ENCODE measurements around the gene GCC2.
"Not testable (repeated sequence)": the region's sequence is repeated elsewhere in the genome, so short reads cannot be mapped to it uniquely, and the experiment has no call there.

The GCC2 gene

DNA sequence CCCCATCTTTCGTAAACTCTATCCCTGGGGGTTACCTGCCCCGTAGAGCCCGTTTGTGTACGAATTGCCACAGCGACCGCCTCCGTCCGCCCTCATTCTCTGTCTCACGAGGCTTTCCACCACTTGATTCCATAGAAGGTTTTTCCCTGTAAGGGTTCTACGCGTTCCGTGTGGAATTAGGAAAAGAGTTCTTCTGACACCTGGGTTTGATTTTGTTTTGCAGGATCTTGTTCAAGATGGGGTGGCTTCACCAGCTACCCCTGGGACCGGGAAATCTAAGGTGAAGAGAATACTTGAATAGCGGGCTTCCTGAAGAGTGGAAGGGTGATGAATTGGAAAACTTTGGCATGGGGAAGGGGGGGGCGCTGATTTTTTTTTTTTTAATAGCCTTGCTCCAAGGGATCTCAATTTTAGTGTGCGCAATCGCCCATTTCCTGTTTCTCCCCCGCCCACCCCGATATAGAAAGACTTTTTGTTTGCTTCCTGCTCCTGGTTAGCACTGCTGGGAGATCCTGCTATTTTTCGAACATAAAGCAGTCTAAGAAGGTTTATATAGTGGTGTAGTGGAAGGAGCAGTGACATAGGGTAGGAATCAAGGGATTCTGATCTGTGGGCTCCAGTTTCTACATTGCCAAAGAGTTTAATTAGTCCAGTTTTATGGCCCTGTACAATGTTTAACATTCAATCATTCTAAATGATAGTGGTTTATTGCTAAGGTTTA lies 564 bp downstream of the GCC2 start:
- peak overlapping the region; percentile 57 for H3K4me3 ChIP-seq (ENCODE audit: low read length)
- H3K27me3 ChIP-seq (ENCODE audit: control insufficient read depth, insufficient read depth, low read length) = no peaks in the 10 kb centered on the region
- H3K36me3 ChIP-seq (ENCODE audit: control insufficient read depth, insufficient read depth, low read length) = no peaks in the 10 kb centered on the region
- H3K4me1 ChIP-seq (ENCODE audit: control insufficient read depth, insufficient read depth, low read length) = peaks cover 15% of the 10 kb centered on the region
- H3K9ac ChIP-seq (ENCODE audit: low read length) = peak overlapping the region; percentile 85
- no peaks in the 10 kb centered on the region for H3K9me3 ChIP-seq (ENCODE audit: control insufficient read depth, low read length)

- Histone ChIP-seq H3K9ac (ENCODE audit: low read length) (no peak overlapping the region), H3K36me3 (ENCODE audit: control insufficient read depth, insufficient read depth, low read length) (no peaks in the 10 kb centered on the region), H3K4me3 (ENCODE audit: low read length) (no peak overlapping the region), H3K27me3 (ENCODE audit: control insufficient read depth, insufficient read depth, low read length) (no peaks in the 10 kb centered on the region), H3K9me3 (ENCODE audit: control insufficient read depth, low read length) (no peaks in the 10 kb centered on the region), H3K4me1 (ENCODE audit: control insufficient read depth, insufficient read depth, low read length) (peaks cover 15% of the 10 kb centered on the region)
These were observed 1.9 kb downstream of the GCC2 start for GRCh38 chr2:108450863-108451262.

DNA sequence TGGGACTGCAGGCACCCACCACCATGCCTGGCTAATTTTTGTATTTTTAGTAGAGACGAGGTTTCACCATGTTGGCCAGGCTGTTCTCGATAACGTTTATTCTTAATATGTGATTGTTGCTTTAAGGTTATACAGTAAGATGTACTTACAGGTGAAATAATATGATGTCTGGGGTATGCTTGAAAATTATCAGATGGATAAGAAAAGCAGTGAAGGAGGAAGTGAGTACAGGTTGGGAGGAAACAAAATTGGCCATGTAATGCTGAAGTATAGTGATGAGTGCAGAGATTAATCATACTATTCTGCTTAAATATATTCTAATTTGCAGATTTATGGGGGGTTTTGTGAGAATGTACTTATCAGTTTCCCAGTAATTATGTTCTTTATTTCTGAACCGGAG lies 3.0 kb downstream of the GCC2 start:
- Histone ChIP-seq H3K36me3 (ENCODE audit: control insufficient read depth, insufficient read depth, low read length) (no peaks in the 10 kb centered on the region), H3K27me3 (ENCODE audit: control insufficient read depth, insufficient read depth, low read length) (no peaks in the 10 kb centered on the region), H3K4me3 (ENCODE audit: low read length) (no peak overlapping the region), H3K4me1 (ENCODE audit: control insufficient read depth, insufficient read depth, low read length) (peaks cover 15% of the 10 kb centered on the region), H3K9me3 (ENCODE audit: control insufficient read depth, low read length) (no peaks in the 10 kb centered on the region), H3K9ac (ENCODE audit: low read length) (no peak overlapping the region)

- not testable (repeated sequence) for H3K9ac ChIP-seq (ENCODE audit: low read length); H3K36me3 ChIP-seq (ENCODE audit: control insufficient read depth, insufficient read depth, low read length); H3K27me3 ChIP-seq (ENCODE audit: control insufficient read depth, insufficient read depth, low read length); H3K9me3 ChIP-seq (ENCODE audit: control insufficient read depth, low read length); H3K4me3 ChIP-seq (ENCODE audit: low read length)
- peaks cover 15% of the 10 kb centered on the region for H3K4me1 ChIP-seq (ENCODE audit: control insufficient read depth, insufficient read depth, low read length)
These were observed 4.5 kb downstream of the GCC2 start for GRCh38 chr2:108453530-108453929.

GRCh38 chr2:108454440-108454839 lies 5.4 kb downstream of the GCC2 start:
- Histone ChIP-seq H3K27me3 (ENCODE audit: control insufficient read depth, insufficient read depth, low read length) (no peaks in the 10 kb centered on the region), H3K36me3 (ENCODE audit: control insufficient read depth, insufficient read depth, low read length) (no peaks in the 10 kb centered on the region)

DNA sequence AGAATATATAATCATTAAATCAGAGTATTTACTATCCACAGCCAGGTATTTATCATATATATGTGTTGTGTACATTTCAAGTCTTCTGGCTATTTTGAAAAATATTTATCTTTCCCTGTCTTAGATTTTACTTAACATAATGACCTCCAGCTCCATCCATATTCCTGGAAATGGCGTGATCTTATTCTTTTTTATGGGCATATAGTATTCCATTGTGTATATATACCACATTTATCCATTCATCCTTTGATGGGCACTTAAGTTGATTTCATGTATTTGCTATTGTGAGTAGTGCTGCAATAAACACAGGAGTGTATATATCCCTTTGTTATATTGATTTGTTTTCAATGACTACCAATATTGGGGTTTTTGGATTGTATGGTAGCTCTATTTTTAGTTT lies 6.6 kb downstream of the GCC2 start:
- no peak overlapping the region for H3K9ac ChIP-seq (ENCODE audit: low read length)
- peaks cover 7% of the 10 kb centered on the region for H3K4me1 ChIP-seq (ENCODE audit: control insufficient read depth, insufficient read depth, low read length)
- H3K4me3 ChIP-seq (ENCODE audit: low read length) = no peak overlapping the region
- no peaks in the 10 kb centered on the region for H3K27me3 ChIP-seq (ENCODE audit: control insufficient read depth, insufficient read depth, low read length)
- H3K36me3 ChIP-seq (ENCODE audit: control insufficient read depth, insufficient read depth, low read length) = no peaks in the 10 kb centered on the region
- H3K9me3 ChIP-seq (ENCODE audit: control insufficient read depth, low read length) = no peaks in the 10 kb centered on the region

More at GRCh38 chr2:108454440-108454839, 5.4 kb downstream of the GCC2 start:
- Histone ChIP-seq H3K9ac (ENCODE audit: low read length) (no peak overlapping the region), H3K4me3 (ENCODE audit: low read length) (no peak overlapping the region), H3K4me1 (ENCODE audit: control insufficient read depth, insufficient read depth, low read length) (peaks cover 15% of the 10 kb centered on the region), H3K9me3 (ENCODE audit: control insufficient read depth, low read length) (no peaks in the 10 kb centered on the region)

DNA sequence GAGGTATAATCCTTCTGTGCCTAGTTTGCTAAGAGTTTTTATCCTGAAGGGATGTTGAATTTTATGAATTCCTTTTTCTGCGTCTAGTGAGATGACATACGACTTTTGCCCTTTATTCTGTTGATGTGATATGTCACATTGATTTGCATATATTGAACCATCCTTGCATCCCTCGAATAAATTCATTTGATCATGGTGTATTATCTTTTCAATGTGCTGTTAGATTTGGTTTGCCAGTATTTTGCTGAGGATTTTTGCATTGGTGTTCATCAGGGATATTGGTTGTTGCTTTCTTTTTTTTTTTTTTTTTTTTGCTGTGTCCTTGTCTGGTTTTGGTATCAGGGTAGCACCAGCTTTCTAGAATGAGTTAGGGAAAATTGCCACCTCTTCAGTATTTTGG lies 9.1 kb downstream of the GCC2 start:
- H3K36me3 ChIP-seq (ENCODE audit: control insufficient read depth, insufficient read depth, low read length) = no peaks in the 10 kb centered on the region
- no peaks in the 10 kb centered on the region for H3K4me1 ChIP-seq (ENCODE audit: control insufficient read depth, insufficient read depth, low read length)
- H3K4me3 ChIP-seq (ENCODE audit: low read length) = no peak overlapping the region
- no peaks in the 10 kb centered on the region for H3K9me3 ChIP-seq (ENCODE audit: control insufficient read depth, low read length)
- H3K27me3 ChIP-seq (ENCODE audit: control insufficient read depth, insufficient read depth, low read length) = no peaks in the 10 kb centered on the region
- H3K9ac ChIP-seq (ENCODE audit: low read length) = no peak overlapping the region

GRCh38 chr2:108459441-108459840 lies 10.4 kb downstream of the GCC2 start:
- Histone ChIP-seq H3K36me3 (ENCODE audit: control insufficient read depth, insufficient read depth, low read length) (peaks cover 6% of the 10 kb centered on the region), H3K9me3 (ENCODE audit: control insufficient read depth, low read length) (no peaks in the 10 kb centered on the region), H3K4me3 (ENCODE audit: low read length) (no peak overlapping the region), H3K4me1 (ENCODE audit: control insufficient read depth, insufficient read depth, low read length) (no peaks in the 10 kb centered on the region), H3K9ac (ENCODE audit: low read length) (no peak overlapping the region), H3K27me3 (ENCODE audit: control insufficient read depth, insufficient read depth, low read length) (no peaks in the 10 kb centered on the region)

GRCh38 chr2:108460345-108461037 lies 11.5 kb downstream of the GCC2 start:
- H3K4me3 ChIP-seq (ENCODE audit: low read length) = no peak overlapping the region
- no peaks in the 10 kb centered on the region for H3K27me3 ChIP-seq (ENCODE audit: control insufficient read depth, insufficient read depth, low read length)
- no peak overlapping the region for H3K9ac ChIP-seq (ENCODE audit: low read length)
- peaks cover 12% of the 10 kb centered on the region for H3K36me3 ChIP-seq (ENCODE audit: control insufficient read depth, insufficient read depth, low read length)
- no peaks in the 10 kb centered on the region for H3K9me3 ChIP-seq (ENCODE audit: control insufficient read depth, low read length)
- no peaks in the 10 kb centered on the region for H3K4me1 ChIP-seq (ENCODE audit: control insufficient read depth, insufficient read depth, low read length)

DNA sequence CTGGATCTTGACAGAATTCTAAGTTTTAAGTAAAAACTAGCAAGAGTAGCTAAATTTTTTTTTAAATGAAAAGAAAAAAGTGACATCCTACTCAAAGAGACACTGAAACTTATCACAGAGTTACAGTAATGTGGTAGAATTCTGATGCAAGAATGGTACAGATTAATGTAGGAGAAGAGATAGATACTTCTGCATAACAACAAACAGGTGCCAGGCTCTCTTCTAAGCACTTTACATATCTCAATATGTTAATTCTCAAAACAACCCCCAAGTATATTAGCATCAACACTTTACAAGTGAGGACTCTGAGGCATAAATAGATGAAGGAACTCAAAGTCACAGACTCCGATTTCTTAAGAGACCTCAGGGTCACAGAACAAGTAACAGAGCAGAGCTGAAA lies 28.1 kb downstream of the GCC2 start:
- H3K9ac ChIP-seq (ENCODE audit: low read length) = no peak overlapping the region
- no peaks in the 10 kb centered on the region for H3K4me1 ChIP-seq (ENCODE audit: control insufficient read depth, insufficient read depth, low read length)
- no peaks in the 10 kb centered on the region for H3K36me3 ChIP-seq (ENCODE audit: control insufficient read depth, insufficient read depth, low read length)
- no peaks in the 10 kb centered on the region for H3K9me3 ChIP-seq (ENCODE audit: control insufficient read depth, low read length)
- no peaks in the 10 kb centered on the region for H3K27me3 ChIP-seq (ENCODE audit: control insufficient read depth, insufficient read depth, low read length)
- no peak overlapping the region for H3K4me3 ChIP-seq (ENCODE audit: low read length)

DNA sequence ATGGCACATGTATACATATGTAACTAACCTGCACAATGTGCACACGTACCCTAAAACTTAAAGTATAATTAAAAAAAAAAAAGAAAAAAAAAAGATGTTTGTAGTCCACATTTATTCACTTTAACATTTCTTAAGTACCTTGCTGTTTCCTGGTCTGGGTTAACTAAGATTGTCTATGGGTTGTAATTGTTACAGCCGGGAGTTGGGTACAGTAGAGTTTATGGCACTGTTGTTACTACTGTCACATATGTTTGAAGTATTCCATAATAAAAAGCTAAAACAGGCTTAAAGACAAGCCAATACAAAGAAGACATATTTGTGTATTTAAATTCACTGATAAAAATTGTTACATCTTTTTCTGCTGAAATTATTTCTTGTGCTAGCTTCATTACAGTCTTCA lies 36.2 kb downstream of the GCC2 start:
- Histone ChIP-seq H3K9me3 (ENCODE audit: control insufficient read depth, low read length) (no peaks in the 10 kb centered on the region), H3K36me3 (ENCODE audit: control insufficient read depth, insufficient read depth, low read length) (no peaks in the 10 kb centered on the region), H3K9ac (ENCODE audit: low read length) (no peak overlapping the region), H3K4me1 (ENCODE audit: control insufficient read depth, insufficient read depth, low read length) (no peaks in the 10 kb centered on the region), H3K27me3 (ENCODE audit: control insufficient read depth, insufficient read depth, low read length) (no peaks in the 10 kb centered on the region), H3K4me3 (ENCODE audit: low read length) (no peak overlapping the region)

DNA sequence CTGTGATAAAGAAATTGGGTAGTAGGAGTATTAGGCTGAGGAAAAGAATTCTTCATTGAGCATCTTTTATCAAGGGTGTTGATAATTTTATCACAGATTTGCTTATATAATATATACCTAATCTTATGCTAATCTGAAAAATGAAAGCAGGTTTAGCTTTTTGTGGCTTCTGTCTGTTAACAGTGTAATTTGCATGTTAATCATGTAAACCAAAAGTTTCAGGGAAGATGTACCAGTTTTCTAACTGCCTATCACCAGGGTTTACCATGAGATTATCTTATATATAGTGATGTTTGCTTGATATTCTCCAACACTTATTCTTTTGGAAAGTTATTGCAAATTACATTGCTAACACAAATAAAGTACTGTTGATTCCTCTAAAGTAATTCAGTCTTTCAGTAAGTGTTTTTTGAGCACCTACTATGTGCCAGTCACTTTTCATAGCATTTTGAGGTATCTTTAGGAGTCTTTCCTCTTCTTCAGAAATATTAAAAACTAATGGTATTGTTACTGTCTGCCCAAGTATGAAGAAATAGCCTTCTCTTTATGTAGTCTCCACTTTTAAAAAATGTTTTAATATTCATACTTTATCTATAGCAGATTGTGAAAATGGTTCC lies 41.6 kb downstream of the GCC2 start:
- H3K36me3 ChIP-seq (ENCODE audit: control insufficient read depth, insufficient read depth, low read length) = peaks cover 4% of the 10 kb centered on the region
- no peak overlapping the region for H3K4me3 ChIP-seq (ENCODE audit: low read length)
- H3K9me3 ChIP-seq (ENCODE audit: control insufficient read depth, low read length) = no peaks in the 10 kb centered on the region
- no peaks in the 10 kb centered on the region for H3K4me1 ChIP-seq (ENCODE audit: control insufficient read depth, insufficient read depth, low read length)
- H3K27me3 ChIP-seq (ENCODE audit: control insufficient read depth, insufficient read depth, low read length) = no peaks in the 10 kb centered on the region
- no peak overlapping the region for H3K9ac ChIP-seq (ENCODE audit: low read length)
